Esophagus squamous epithelium (tissue), 5 donors: ENCODE measurements around the gene TRAPPC1. TPM values are rescaled to one million over a fixed set of nuclear protein-coding genes. Genes with fewer than 3 reads are reported as not detected.

ENCODE experiments used
- DNase-seq: peaks from one replicate; lab custom pipeline; 2025; lab: John Stamatoyannopoulos, UW
- H3K27ac ChIP-seq, 4 donors: fragments of 200-600 bp; sonication (generic); one replicate each; pipeline ENCODE4 v1.5.1; 2016 to 2019; ENCODE audit warnings: mild to moderate bottlenecking in 1 of 4
- H3K27me3 ChIP-seq, 4 donors: fragments of 200-600 bp; sonication (generic); 1 replicate in 3 of 4; 2 replicates in 1 of 4; pipeline versions ENCODE4 v1.5.1 to v1.6.0; 2017 to 2021; ENCODE audit warnings: antibody characterized with exemption in 1 of 4
- H3K36me3 ChIP-seq, 3 donors: fragments of 200-600 bp; sonication (generic); one replicate each; pipeline ENCODE4 v1.5.1; 2016 to 2019
- H3K4me1 ChIP-seq, 3 donors: fragments of 200-600 bp; sonication (generic); one replicate each; pipeline ENCODE4 v1.5.1; 2017 to 2019
- H3K4me3 ChIP-seq, 4 donors: fragments of 200-600 bp; sonication (generic); 1 replicate in 3 of 4; 2 replicates in 1 of 4; pipeline ENCODE4 v1.5.1; 2016 to 2019; ENCODE audit warnings: mild to moderate bottlenecking in 2 of 4, moderate library complexity in 1 of 4
- H3K9me3 ChIP-seq, 3 donors: fragments of 200-600 bp; sonication (generic); one replicate each; pipeline ENCODE4 v1.5.1; 2016 to 2019
- CTCF ChIP-seq, 6 experiments: fragments of 450-650 bp in 4 of 6; fragments of 200-600 bp in 2 of 6; sonication (generic) in 2 of 6; IDR thresholded peaks; one replicate each; pipeline ENCODE4 v1.5.1; 2016 to 2019; ENCODE audit warnings: antibody characterized with exemption in 6 of 6, mild to moderate bottlenecking in 4 of 6, moderate library complexity in 4 of 6
- POLR2A ChIP-seq, 4 donors: fragments of 450-650 bp; IDR thresholded peaks; one replicate each; pipeline ENCODE4 v1.6.1; 2017; ENCODE audit warnings: antibody characterized with exemption in 4 of 4, mild to moderate bottlenecking in 4 of 4, moderate library complexity in 3 of 4
- WGBS, 2 donors: methylation state at CpG; one replicate each; pipeline ENCODE4 v1.1.5; 2018; 5-methylcytosine and 5-hydroxymethylcytosine counted together
- intact Hi-C: fragments of 100-400 bp; cut with DNase I; formaldehyde crosslinking; loops from one replicate; pipeline ENCODE4 v1.15.0; 2022
- total RNA-seq, 4 donors: library from RNA; depleted of rRNA; stranded (reverse); fragments of >200 nt; gene quantifications; one replicate each; pipeline ENCODE4 v1.1.0, GENCODE V29; 2016
- donor health status: DM: yes; HTN: yes; CAD: no.

TRAPPC1 gene
- total RNA-seq, 4 donors from 2014 or later = 31.3 to 71.1 (median 40.3) TPM

- H3K36me3 ChIP-seq = peaks cover 13 to 97% (median 42%) of the 10 kb centered on the region in 3 donors
Measured at GRCh38 chr17:7943291-7943690, 11.5 kb upstream of the TRAPPC1 start.

GRCh38 chr17:7940743-7941142, 9.0 kb upstream of the TRAPPC1 start:
- no peaks in the 10 kb centered on the region for H3K9me3 ChIP-seq
- WGBS, 2 donors = 86 to 90% methylated on average over 6 of the region's 6 CpGs
- DNase-seq = no peak
- H3K27ac ChIP-seq = no peak overlapping the region
- no peaks in the 10 kb centered on the region for H3K27me3 ChIP-seq
- no peak overlapping the region for H3K4me3 ChIP-seq
- TF ChIP-seq CTCF (IDR thresholded peaks at IDR 0.05) (no peak), POLR2A (IDR thresholded peaks at IDR 0.05) (no peak)
- no peaks in the 10 kb centered on the region for H3K4me1 ChIP-seq
- peaks cover 13 to 98% (median 34%) of the 10 kb centered on the region in 3 donors for H3K36me3 ChIP-seq
- intact Hi-C loops = no loop called here

More at GRCh38 chr17:7943291-7943690, 11.5 kb upstream of the TRAPPC1 start:
- intact Hi-C loops = no loop called here
- TF ChIP-seq CTCF (IDR thresholded peaks at IDR 0.05) (no peak), POLR2A (IDR thresholded peaks at IDR 0.05) (no peak)
- no peak for DNase-seq
- no peaks in the 10 kb centered on the region for H3K4me1 ChIP-seq
- no peaks in the 10 kb centered on the region for H3K9me3 ChIP-seq
- H3K4me3 ChIP-seq = no peak overlapping the region
- no peaks in the 10 kb centered on the region for H3K27me3 ChIP-seq
- WGBS, 2 donors = 87 to 91% methylated on average over 4 to 12 of the region's 13 CpGs
- H3K27ac ChIP-seq = no peak overlapping the region

GRCh38 chr17:7940034-7940433, 8.3 kb upstream of the TRAPPC1 start:
- DNase-seq = no peak
- Histone ChIP-seq H3K4me1 (no peaks in the 10 kb centered on the region), H3K9me3 (no peaks in the 10 kb centered on the region), H3K27ac (no peak overlapping the region), H3K4me3 (no peak overlapping the region), H3K27me3 (no peaks in the 10 kb centered on the region), H3K36me3 (peaks cover 13 to 98% (median 33%) of the 10 kb centered on the region in 3 donors)
- TF ChIP-seq CTCF (IDR thresholded peaks at IDR 0.05) (no peak), POLR2A (IDR thresholded peaks at IDR 0.05) (no peak)
- 87 to 95% methylated on average over 4 of the region's 4 CpGs for WGBS, 2 donors
- intact Hi-C loops = no loop called here

GRCh38 chr17:7935859-7936258, 4.1 kb upstream of the TRAPPC1 start:
- Histone ChIP-seq H3K4me3 (no peak overlapping the region), H3K9me3 (no peaks in the 10 kb centered on the region), H3K27me3 (no peaks in the 10 kb centered on the region), H3K36me3 (peaks cover 0 to 64% (median 13%) of the 10 kb centered on the region in 3 donors), H3K27ac (no peak overlapping the region), H3K4me1 (peaks cover 13 to 33% (median 17%) of the 10 kb centered on the region in 3 donors)
- no peak for DNase-seq
- no peak for TF ChIP-seq CTCF (IDR thresholded peaks at IDR 0.05)
- no peak for TF ChIP-seq POLR2A (IDR thresholded peaks at IDR 0.05)
- intact Hi-C loops = no loop called here

GRCh38 chr17:7932949-7933348, 1.2 kb upstream of the TRAPPC1 start:
- peaks cover 0 to 43% (median 0%) of the 10 kb centered on the region in 3 donors for H3K36me3 ChIP-seq
- H3K4me1 ChIP-seq = peaks cover 19 to 53% (median 28%) of the 10 kb centered on the region in 3 donors
- intact Hi-C loops = no loop called here
- TF ChIP-seq POLR2A (IDR thresholded peaks at IDR 0.05) (no peak), CTCF (IDR thresholded peaks at IDR 0.05) (peak in 1 of 6 experiments; percentile 18)
- H3K27me3 ChIP-seq = peaks cover 0 to 4% (median 0%) of the 10 kb centered on the region in 4 donors
- no peaks in the 10 kb centered on the region for H3K9me3 ChIP-seq
- peak overlapping the region; percentile 68 to 87 (median 82) for H3K4me3 ChIP-seq
- H3K27ac ChIP-seq = peak overlapping the region; percentile 86 to 94 (median 90)
- 3 to 9% methylated on average over 10 to 12 of the region's 16 CpGs for WGBS, 2 donors
- DNase-seq = no peak
